ENCODE measurements around the gene TDRD12.
"Not testable (repeated sequence)": the region's sequence is repeated elsewhere in the genome, so short reads cannot be mapped to it uniquely, and the experiment has no call there.

The TDRD12 gene

GRCh38 chr19:32779082-32779481 is 59.5 kb downstream of the TDRD12 start:
- Histone ChIP-seq H3K4me3 (no peak overlapping the region), H3K4me1 (no peaks in the 10 kb centered on the region), H3K36me3 (replicated peaks) (no peaks in the 10 kb centered on the region), H3K9me3 (no peaks in the 10 kb centered on the region), H3K27me3 (ENCODE audit: low read depth) (no peaks in the 10 kb centered on the region)
- in situ Hi-C loops (cut with MboI; ENCODE audit: low sequenced_read_pairs), result no loop called here
- DNase-seq (ENCODE audit: low spot score in 2 of 2), result no peak

- H3K27me3 ChIP-seq (ENCODE audit: low read depth), result no peaks in the 10 kb centered on the region
- no peak for DNase-seq (ENCODE audit: low spot score in 2 of 2)
- in situ Hi-C loops (cut with MboI; ENCODE audit: low sequenced_read_pairs), result no loop called here
- no peaks in the 10 kb centered on the region for H3K36me3 ChIP-seq (replicated peaks)
- H3K9me3 ChIP-seq, result no peaks in the 10 kb centered on the region
- H3K4me1 ChIP-seq, result no peaks in the 10 kb centered on the region
- H3K4me3 ChIP-seq, result no peak overlapping the region
Measured at GRCh38 chr19:32781280-32781679, 61.7 kb downstream of the TDRD12 start.

DNA sequence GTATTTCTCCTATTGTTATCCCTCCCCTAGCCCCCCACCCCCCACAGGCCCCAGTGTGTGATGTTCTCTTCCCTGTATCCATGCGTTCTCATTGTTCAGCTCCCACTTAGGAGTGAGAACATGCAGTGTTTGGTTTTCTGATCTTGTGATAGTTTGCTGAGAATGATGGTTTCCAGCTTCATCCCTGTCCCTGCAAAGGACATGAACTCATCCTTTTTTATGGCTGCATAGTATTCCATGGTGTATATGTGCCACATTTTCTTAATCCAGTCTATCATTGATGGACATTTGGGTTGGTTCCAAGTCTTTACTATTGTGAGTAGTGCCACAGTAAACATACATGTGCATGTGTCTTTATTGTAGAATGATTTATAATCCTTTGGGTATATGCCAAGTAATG is 62.5 kb downstream of the TDRD12 start:
- DNase-seq (ENCODE audit: low spot score in 2 of 2); H3K36me3 ChIP-seq (replicated peaks); H3K4me3 ChIP-seq; H3K4me1 ChIP-seq; H3K27me3 ChIP-seq (ENCODE audit: low read depth); in situ Hi-C loops (cut with MboI; ENCODE audit: low sequenced_read_pairs); H3K9me3 ChIP-seq: not testable (repeated sequence)

- H3K36me3 ChIP-seq (replicated peaks); H3K27me3 ChIP-seq (ENCODE audit: low read depth); H3K4me1 ChIP-seq; in situ Hi-C loops (cut with MboI; ENCODE audit: low sequenced_read_pairs); H3K4me3 ChIP-seq; H3K9me3 ChIP-seq: not testable (repeated sequence)
- peak in 1 of 2 experiments; percentile 15 for DNase-seq (ENCODE audit: low spot score in 2 of 2)
Measured at GRCh38 chr19:32787161-32787813, 67.7 kb downstream of the TDRD12 start.

DNA sequence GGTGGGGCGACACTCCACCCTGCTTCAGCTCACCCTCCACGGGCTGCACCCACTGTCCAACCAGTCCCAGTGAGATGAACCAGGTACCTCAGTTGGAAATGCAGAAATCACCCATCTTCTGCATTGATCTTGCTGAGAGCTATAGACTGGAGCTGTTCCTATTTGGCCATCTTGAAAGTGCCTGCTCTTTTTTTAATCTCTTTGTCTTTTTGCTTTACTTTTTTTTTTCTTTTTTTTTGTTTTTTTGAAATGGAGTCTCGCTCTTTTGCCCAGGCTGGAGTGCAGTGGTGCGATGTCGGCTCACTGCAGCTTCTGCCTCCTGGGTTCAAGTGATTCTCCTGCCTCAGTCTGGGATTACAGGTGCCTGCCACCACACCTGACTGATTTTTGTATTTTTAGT is 68.3 kb downstream of the TDRD12 start:
- DNase-seq (ENCODE audit: low spot score in 2 of 2); H3K4me1 ChIP-seq; H3K9me3 ChIP-seq; H3K4me3 ChIP-seq; H3K27me3 ChIP-seq (ENCODE audit: low read depth); in situ Hi-C loops (cut with MboI; ENCODE audit: low sequenced_read_pairs); H3K36me3 ChIP-seq (replicated peaks): not testable (repeated sequence)

DNA sequence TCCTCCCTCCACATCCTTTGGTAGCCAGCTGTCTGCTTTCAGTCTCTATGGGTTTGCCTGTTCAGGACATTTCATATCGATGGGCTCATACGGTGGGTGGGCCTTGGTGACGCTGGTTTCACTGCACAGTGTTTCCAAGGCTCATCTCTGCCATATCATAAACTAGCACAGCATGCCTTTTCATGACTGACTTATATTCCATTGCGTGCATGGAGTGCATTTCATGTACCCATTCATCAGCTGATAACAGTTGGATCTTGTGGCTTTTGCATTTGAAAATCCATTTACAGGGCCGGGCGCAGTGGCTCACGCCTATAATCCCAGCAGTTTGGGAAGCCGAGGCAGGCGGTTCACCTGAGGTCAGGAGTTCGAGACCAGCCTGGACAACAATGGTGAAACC is 69.9 kb downstream of the TDRD12 start:
- Histone ChIP-seq H3K4me3 (no peak overlapping the region), H3K4me1 (no peaks in the 10 kb centered on the region), H3K36me3 (replicated peaks) (no peaks in the 10 kb centered on the region), H3K9me3 (no peaks in the 10 kb centered on the region), H3K27me3 (ENCODE audit: low read depth) (no peaks in the 10 kb centered on the region; the same call in 1 of the 2 replicates)
- in situ Hi-C loops (cut with MboI; ENCODE audit: low sequenced_read_pairs), result no loop called here
- DNase-seq (ENCODE audit: low spot score in 2 of 2), result no peak

GRCh38 chr19:32798201-32798600 is 78.6 kb downstream of the TDRD12 start:
- H3K4me1 ChIP-seq, result no peaks in the 10 kb centered on the region
- DNase-seq (ENCODE audit: low spot score in 2 of 2), result no peak
- H3K9me3 ChIP-seq, result no peaks in the 10 kb centered on the region
- H3K36me3 ChIP-seq (replicated peaks), result no peaks in the 10 kb centered on the region
- H3K4me3 ChIP-seq, result no peak overlapping the region
- in situ Hi-C loops (cut with MboI; ENCODE audit: low sequenced_read_pairs), result no loop called here
- no peaks in the 10 kb centered on the region; the same call in 1 of the 2 replicates for H3K27me3 ChIP-seq (ENCODE audit: low read depth)

DNA sequence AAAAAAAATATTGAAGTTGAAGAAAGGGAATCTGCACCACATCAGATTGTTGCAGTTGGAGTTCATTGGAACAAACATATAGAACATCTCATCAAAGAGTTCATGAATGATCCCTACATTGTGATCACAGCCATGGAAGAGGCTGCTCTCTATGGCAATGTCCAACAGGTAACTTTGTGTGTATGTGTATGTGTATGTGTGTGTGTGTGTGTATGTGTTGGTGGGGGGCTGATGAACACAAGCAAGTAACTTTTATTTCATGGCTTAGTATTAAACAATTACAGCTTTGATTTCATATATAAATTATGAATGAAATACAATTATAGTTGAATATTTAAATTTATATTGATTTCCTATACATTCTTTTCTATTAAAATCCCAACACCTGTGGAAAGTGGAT is 80.6 kb downstream of the TDRD12 start:
- Histone ChIP-seq H3K9me3 (no peaks in the 10 kb centered on the region), H3K4me3 (no peak overlapping the region), H3K36me3 (replicated peaks) (no peaks in the 10 kb centered on the region), H3K4me1 (no peaks in the 10 kb centered on the region), H3K27me3 (ENCODE audit: low read depth) (no peaks in the 10 kb centered on the region)
- in situ Hi-C loops (cut with MboI; ENCODE audit: low sequenced_read_pairs), result no loop called here
- no peak for DNase-seq (ENCODE audit: low spot score in 2 of 2)

DNA sequence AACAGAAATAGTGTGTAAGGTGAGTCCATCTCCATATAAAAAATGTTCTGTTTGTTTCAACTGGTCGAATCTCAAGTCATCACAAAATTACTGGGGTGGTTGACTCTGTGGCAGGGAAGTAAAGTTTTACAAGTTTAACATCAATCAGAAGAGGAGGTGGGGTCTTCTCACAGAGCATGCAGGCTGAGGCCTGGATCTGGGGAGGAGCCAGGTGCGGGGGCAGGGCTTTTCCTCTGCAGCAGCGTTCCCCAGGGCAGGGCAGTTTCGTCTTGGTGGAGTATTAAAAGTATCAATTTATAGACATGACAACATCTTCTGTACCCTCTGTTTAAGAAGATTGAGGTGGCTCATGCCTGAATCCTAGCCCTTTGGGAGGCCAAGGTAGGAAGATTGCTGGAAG is 81.2 kb downstream of the TDRD12 start:
- Histone ChIP-seq H3K9me3 (no peaks in the 10 kb centered on the region), H3K27me3 (ENCODE audit: low read depth) (no peaks in the 10 kb centered on the region), H3K36me3 (replicated peaks) (no peaks in the 10 kb centered on the region), H3K4me1 (no peaks in the 10 kb centered on the region), H3K4me3 (no peak overlapping the region)
- no peak for DNase-seq (ENCODE audit: low spot score in 2 of 2)
- in situ Hi-C loops (cut with MboI; ENCODE audit: low sequenced_read_pairs), result no loop called here

DNA sequence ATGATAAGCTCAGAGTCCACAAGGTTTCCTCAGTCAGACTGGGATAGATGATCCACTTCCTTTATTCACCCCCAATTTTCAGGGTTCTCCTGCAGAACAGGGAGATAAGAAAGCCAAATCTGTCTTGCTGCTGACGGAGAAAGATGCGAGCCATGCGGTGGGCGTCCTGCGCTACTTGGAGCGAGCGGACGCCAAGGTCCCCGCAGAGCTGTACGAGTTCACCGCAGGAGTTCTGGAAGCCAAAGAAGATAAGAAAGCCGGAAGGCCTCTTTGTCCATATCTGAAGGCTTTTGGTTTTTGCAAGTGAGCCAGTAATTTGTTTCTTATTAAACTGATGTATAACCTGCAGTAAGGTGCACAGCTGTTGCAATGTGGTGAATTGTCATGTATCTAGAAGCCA is 83.3 kb downstream of the TDRD12 start:
- Histone ChIP-seq H3K4me3 (no peak overlapping the region), H3K36me3 (replicated peaks) (no peaks in the 10 kb centered on the region), H3K27me3 (ENCODE audit: low read depth) (no peaks in the 10 kb centered on the region), H3K9me3 (no peaks in the 10 kb centered on the region), H3K4me1 (no peaks in the 10 kb centered on the region)
- in situ Hi-C loops (cut with MboI; ENCODE audit: low sequenced_read_pairs), result no loop called here
- no peak for DNase-seq (ENCODE audit: low spot score in 2 of 2)

GRCh38 chr19:32808236-32808635 is 88.7 kb downstream of the TDRD12 start:
- no peaks in the 10 kb centered on the region for H3K4me1 ChIP-seq
- no peaks in the 10 kb centered on the region for H3K36me3 ChIP-seq (replicated peaks)
- H3K27me3 ChIP-seq (ENCODE audit: low read depth), result no peaks in the 10 kb centered on the region
- H3K9me3 ChIP-seq, result no peaks in the 10 kb centered on the region
- DNase-seq (ENCODE audit: low spot score in 2 of 2), result no peak
- in situ Hi-C loops (cut with MboI; ENCODE audit: low sequenced_read_pairs), result no loop called here
- H3K4me3 ChIP-seq, result no peak overlapping the region

- Histone ChIP-seq H3K4me1 (no peaks in the 10 kb centered on the region), H3K4me3 (no peak overlapping the region), H3K36me3 (replicated peaks) (no peaks in the 10 kb centered on the region), H3K9me3 (no peaks in the 10 kb centered on the region), H3K27me3 (ENCODE audit: low read depth) (no peaks in the 10 kb centered on the region)
- in situ Hi-C loops (cut with MboI; ENCODE audit: low sequenced_read_pairs), result no loop called here
- no peak for DNase-seq (ENCODE audit: low spot score in 2 of 2)
Measured at GRCh38 chr19:32809254-32809653, 89.7 kb downstream of the TDRD12 start.

DNA sequence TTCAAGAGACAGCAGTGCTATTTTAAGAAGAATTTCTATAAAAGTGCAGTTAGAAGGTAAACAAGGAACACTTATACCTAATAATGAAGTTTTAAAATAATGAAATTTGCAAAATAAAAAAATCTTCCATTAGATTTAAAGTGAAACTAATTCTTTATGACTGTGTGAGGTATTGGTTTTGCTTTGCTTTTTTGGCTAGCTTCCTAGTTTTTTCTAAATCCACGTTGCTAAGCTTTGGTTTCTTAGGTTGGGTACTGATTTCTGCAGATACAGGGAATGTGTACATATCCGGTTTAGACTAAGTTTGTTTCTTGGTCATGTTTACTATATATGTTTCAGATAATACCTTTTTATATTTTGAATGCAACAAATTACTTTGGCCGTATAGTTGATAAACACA is 90.2 kb downstream of the TDRD12 start:
- in situ Hi-C loops (cut with MboI; ENCODE audit: low sequenced_read_pairs), result no loop called here

DNA sequence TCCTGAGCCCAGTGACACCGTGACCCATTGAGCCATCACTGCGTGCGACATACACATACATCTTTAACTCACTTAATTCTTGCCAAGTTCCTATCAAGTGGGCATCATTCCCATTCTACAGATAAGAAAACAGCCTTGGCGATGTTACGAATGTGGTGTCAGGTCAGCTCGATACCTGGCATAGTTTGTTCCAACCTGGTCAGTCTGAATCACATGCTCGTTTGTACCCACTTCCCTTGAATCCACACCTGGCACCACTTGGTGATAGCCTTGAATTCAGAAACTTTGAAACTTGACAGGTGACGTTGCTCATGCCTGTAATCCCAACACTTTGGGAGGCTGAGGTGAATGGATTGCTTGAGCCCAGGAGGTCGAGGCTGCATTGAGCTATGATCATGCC is 90.9 kb downstream of the TDRD12 start:
- no peak for DNase-seq (ENCODE audit: low spot score in 2 of 2)
- Histone ChIP-seq H3K4me1 (no peaks in the 10 kb centered on the region), H3K36me3 (replicated peaks) (no peaks in the 10 kb centered on the region), H3K9me3 (no peaks in the 10 kb centered on the region), H3K27me3 (ENCODE audit: low read depth) (no peaks in the 10 kb centered on the region), H3K4me3 (no peak overlapping the region)
- in situ Hi-C loops (cut with MboI; ENCODE audit: low sequenced_read_pairs), result no loop called here

More for the DNA sequence above, 90.2 kb downstream of the TDRD12 start:
- H3K27me3 ChIP-seq (ENCODE audit: low read depth), result no peaks in the 10 kb centered on the region
- no peaks in the 10 kb centered on the region for H3K9me3 ChIP-seq
- H3K36me3 ChIP-seq (replicated peaks), result no peaks in the 10 kb centered on the region
- no peak for DNase-seq (ENCODE audit: low spot score in 2 of 2)
- H3K4me1 ChIP-seq, result no peaks in the 10 kb centered on the region
- H3K4me3 ChIP-seq, result no peak overlapping the region

DNA sequence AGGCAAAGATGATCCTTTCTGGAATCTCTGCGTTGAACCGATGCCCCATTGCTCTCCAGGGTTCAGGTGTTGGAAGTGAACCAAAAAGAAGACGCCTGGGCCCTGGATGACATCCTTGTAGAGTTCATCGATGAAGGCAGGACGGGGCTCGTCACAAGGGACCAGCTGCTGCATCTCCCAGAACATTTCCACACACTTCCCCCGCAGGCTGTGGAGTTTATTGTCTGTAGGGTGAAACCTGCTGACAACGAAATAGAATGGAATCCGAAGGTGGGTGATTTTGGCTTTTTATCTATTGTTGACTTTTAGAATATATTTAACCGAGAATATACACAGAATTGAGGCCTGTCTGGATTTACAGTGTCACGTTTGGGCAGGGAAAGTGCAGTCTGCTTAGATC is 91.6 kb downstream of the TDRD12 start:
- Histone ChIP-seq H3K4me1 (no peaks in the 10 kb centered on the region), H3K9me3 (no peaks in the 10 kb centered on the region), H3K27me3 (ENCODE audit: low read depth) (no peaks in the 10 kb centered on the region), H3K36me3 (replicated peaks) (no peaks in the 10 kb centered on the region), H3K4me3 (no peak overlapping the region)
- DNase-seq (ENCODE audit: low spot score in 2 of 2), result no peak
- in situ Hi-C loops (cut with MboI; ENCODE audit: low sequenced_read_pairs), result no loop called here

Measured in HAP-1 (cell line).